Parathyroid adenoma (tissue), 2 donors: Measurements from ENCODE around the gene ABHD16A.

ENCODE experiments used
- H2AFZ ChIP-seq: fragments of 300-600 bp; sonication (generic); one replicate; pipeline ENCODE4 v1.7.0; 2017; ENCODE audit warnings: antibody characterized with exemption, mild to moderate bottlenecking
- H3K27ac ChIP-seq: fragments of 300-600 bp; sonication (generic); one replicate; pipeline ENCODE4 v1.7.0; 2017
- H3K27me3 ChIP-seq: fragments of 300-600 bp; sonication (generic); one replicate; pipeline ENCODE4 v1.7.0; 2017; ENCODE audit warnings: low read length; ENCODE audit not compliant: control insufficient read depth, insufficient read depth
- H3K36me3 ChIP-seq: fragments of 300-600 bp; sonication (generic); one replicate; pipeline ENCODE4 v1.7.0; 2017; ENCODE audit warnings: low read length; ENCODE audit not compliant: control insufficient read depth, insufficient read depth
- H3K4me1 ChIP-seq: fragments of 300-600 bp; sonication (generic); one replicate; pipeline ENCODE4 v1.7.0; 2017; ENCODE audit warnings: control low read depth
- H3K4me2 ChIP-seq: fragments of 300-600 bp; sonication (generic); one replicate; pipeline ENCODE4 v1.7.0; 2017; ENCODE audit warnings: low read length
- H3K4me3 ChIP-seq: fragments of 300-600 bp; sonication (generic); one replicate; pipeline ENCODE4 v1.7.0; 2017; ENCODE audit warnings: low read depth, low read length
- H3K79me2 ChIP-seq: fragments of 300-600 bp; sonication (generic); one replicate; pipeline ENCODE4 v1.7.0; 2017; ENCODE audit warnings: control low read depth
- H3K9ac ChIP-seq: fragments of 300-600 bp; sonication (generic); one replicate; pipeline ENCODE4 v1.7.0; 2017; ENCODE audit warnings: mild to moderate bottlenecking
- H3K9me3 ChIP-seq: fragments of 300-600 bp; sonication (generic); one replicate; pipeline ENCODE4 v1.7.0; 2017; ENCODE audit warnings: low read length; ENCODE audit not compliant: control insufficient read depth
- CTCF ChIP-seq: fragments of 300-600 bp; sonication (generic); IDR thresholded peaks from one replicate; pipeline ENCODE4 v1.7.0; 2017; ENCODE audit warnings: antibody characterized with exemption, mild to moderate bottlenecking
- donor health status: primary hyperparathyroidism.

ABHD16A gene

GRCh38 chr6:31642798-31643570 lies 60.1 kb downstream of the ABHD16A start:
- Histone ChIP-seq H3K4me2 (no peak overlapping the region), H3K79me2 (no peaks in the 10 kb centered on the region), H3K9me3 (no peaks in the 10 kb centered on the region), H3K4me3 (no peak overlapping the region), H3K27me3 (no peaks in the 10 kb centered on the region), H3K36me3 (no peaks in the 10 kb centered on the region), H3K4me1 (no peaks in the 10 kb centered on the region), H2AFZ (no peak overlapping the region), H3K9ac (no peak overlapping the region), H3K27ac (no peak overlapping the region)
- TF ChIP-seq CTCF = no peak

GRCh38 chr6:31641370-31641769 lies 61.8 kb downstream of the ABHD16A start:
- Histone ChIP-seq H3K36me3 (no peaks in the 10 kb centered on the region), H3K4me3 (no peak overlapping the region), H3K4me2 (no peak overlapping the region), H3K4me1 (no peaks in the 10 kb centered on the region), H3K27ac (no peak overlapping the region), H3K9me3 (no peaks in the 10 kb centered on the region), H3K79me2 (no peaks in the 10 kb centered on the region), H3K27me3 (no peaks in the 10 kb centered on the region), H3K9ac (no peak overlapping the region), H2AFZ (no peak overlapping the region)
- TF ChIP-seq CTCF = no peak

DNA sequence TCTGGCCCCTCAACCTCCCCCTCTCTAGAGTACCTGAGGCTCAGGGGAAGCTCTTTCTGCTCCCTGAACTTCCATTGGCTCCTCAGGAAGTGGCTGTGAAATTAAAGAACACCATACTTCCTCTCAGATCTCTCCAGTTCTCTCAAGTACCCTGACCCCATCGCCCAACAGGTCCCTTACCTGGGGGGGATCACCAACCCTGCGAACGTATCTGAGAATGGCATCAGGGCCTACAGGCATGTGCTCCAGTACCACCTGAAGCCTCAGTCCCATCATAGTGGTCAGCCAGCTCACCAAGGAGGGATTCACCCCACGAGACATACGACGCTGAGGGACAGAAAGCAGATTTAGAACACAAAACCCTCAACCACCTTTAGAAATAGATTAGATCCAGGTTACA lies 62.5 kb downstream of the ABHD16A start:
- no peak for TF ChIP-seq CTCF
- H3K36me3 ChIP-seq = no peaks in the 10 kb centered on the region
- H2AFZ ChIP-seq = no peak overlapping the region
- H3K79me2 ChIP-seq = no peaks in the 10 kb centered on the region
- no peaks in the 10 kb centered on the region for H3K9me3 ChIP-seq
- no peaks in the 10 kb centered on the region for H3K4me1 ChIP-seq
- no peak overlapping the region for H3K4me2 ChIP-seq
- no peak overlapping the region for H3K4me3 ChIP-seq
- no peak overlapping the region for H3K27ac ChIP-seq
- no peak overlapping the region for H3K9ac ChIP-seq
- no peaks in the 10 kb centered on the region for H3K27me3 ChIP-seq

DNA sequence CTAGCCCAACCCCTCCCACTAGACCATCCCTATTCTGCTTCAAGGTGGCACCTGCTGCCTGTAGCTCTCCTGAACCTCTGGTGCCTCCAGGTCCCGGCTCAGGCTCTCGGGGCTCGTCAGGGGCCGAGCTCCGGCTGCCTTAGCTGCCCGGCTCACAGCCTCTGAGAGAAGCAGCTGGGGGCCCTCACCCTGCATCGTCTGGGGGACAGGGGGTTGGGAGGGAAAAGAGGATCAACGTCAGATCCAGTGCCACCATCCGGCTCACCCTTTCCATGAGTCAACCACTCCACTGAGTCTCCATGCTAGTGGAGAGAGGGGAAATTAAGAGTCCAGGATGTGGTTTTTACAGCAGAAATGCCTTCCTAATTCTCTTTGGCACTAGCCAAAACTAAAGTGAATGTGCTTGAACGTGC lies 63.7 kb downstream of the ABHD16A start:
- H3K36me3 ChIP-seq = no peaks in the 10 kb centered on the region
- no peak overlapping the region for H2AFZ ChIP-seq
- no peaks in the 10 kb centered on the region for H3K9me3 ChIP-seq
- no peaks in the 10 kb centered on the region for H3K27me3 ChIP-seq
- H3K27ac ChIP-seq = no peak overlapping the region
- no peak overlapping the region for H3K9ac ChIP-seq
- H3K79me2 ChIP-seq = no peaks in the 10 kb centered on the region
- no peak overlapping the region for H3K4me3 ChIP-seq
- no peak overlapping the region for H3K4me2 ChIP-seq
- TF ChIP-seq CTCF = no peak
- H3K4me1 ChIP-seq = no peaks in the 10 kb centered on the region

- no peaks in the 10 kb centered on the region for H3K4me1 ChIP-seq
- H3K79me2 ChIP-seq = peaks cover 1% of the 10 kb centered on the region
- H3K27me3 ChIP-seq = no peaks in the 10 kb centered on the region
- H3K9ac ChIP-seq = no peak overlapping the region
- no peak for TF ChIP-seq CTCF
- no peak overlapping the region for H3K27ac ChIP-seq
- no peak overlapping the region for H2AFZ ChIP-seq
- no peaks in the 10 kb centered on the region for H3K9me3 ChIP-seq
- no peaks in the 10 kb centered on the region for H3K36me3 ChIP-seq
- H3K4me2 ChIP-seq = no peak overlapping the region
- H3K4me3 ChIP-seq = no peak overlapping the region
Observed at GRCh38 chr6:31639043-31639442, 64.1 kb downstream of the ABHD16A start.
